Measurements from ENCODE around the gene C9orf153.

The C9orf153 gene

DNA sequence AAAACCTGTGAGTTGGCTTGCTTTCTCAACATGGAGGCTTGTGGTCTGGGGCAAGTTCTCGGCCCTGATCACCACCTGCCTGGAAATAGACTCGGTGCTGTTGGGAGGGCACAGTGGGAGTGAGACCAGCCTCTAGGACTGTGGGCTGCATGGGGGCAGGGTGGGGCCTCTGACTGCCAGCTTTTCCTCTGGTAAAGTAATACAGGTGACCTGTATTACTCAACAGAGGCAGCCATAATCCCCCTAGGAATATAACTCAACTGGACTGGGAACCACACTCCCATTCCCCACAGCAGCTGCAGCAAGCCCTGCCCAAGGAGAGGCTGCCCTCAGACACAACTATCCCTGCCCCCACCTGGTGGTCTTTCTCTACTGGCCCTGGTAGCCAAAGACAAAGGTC, 72.8 kb downstream of the C9orf153 start:
- no peak for DNase-seq

DNA sequence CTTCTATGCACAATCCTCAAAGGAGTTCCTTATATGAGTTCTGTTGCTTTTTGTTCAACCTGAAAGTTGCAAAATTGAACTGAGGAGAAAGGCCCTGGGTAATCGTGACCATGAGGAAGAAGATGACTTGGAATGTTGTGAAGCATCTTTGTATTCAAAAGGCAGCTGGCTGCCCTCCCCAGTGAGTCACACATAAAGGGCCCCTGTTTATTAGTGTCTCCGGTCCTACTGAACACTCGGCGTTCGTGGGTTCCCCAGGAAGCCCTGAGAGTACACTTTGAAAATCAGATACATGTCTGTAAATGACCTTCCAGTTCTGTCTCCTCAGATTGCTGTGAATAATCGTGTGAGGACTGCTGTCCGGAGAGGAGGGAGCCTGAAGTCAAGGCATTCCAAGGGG, 73.6 kb downstream of the C9orf153 start:
- DNase-seq: no peak

- DNase-seq: no peak
Observed at GRCh38 chr9:86184138-86184524, 75.3 kb downstream of the C9orf153 start.

GRCh38 chr9:86183229-86184137, 76.0 kb downstream of the C9orf153 start:
- no peak for DNase-seq

- no peak for DNase-seq
Observed at GRCh38 chr9:86181379-86182315, 77.8 kb downstream of the C9orf153 start.

- DNase-seq: no peak
Observed at GRCh38 chr9:86178503-86178902, 81.0 kb downstream of the C9orf153 start.

DNA sequence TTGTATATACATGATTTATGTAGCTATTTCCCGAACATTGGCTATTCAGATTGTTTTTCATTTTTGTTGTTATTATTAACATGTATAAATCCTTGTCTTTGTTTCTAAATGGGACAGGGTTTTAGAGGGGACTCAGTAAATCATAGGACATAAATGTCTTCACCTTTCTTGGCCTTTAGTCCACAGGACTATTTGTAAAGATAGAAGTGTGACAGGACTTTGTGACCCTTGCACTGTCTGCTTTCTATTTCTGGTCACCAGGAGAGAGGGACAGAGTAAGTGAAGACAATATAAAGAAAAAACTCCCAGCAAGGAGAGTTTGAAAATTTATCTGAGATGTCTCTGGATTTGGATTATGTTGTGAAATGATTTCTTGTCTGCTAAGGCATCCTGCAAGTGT, 81.5 kb downstream of the C9orf153 start:
- no peak for DNase-seq

- no peak for DNase-seq
Observed at GRCh38 chr9:86176468-86176867, 83.0 kb downstream of the C9orf153 start.

DNA sequence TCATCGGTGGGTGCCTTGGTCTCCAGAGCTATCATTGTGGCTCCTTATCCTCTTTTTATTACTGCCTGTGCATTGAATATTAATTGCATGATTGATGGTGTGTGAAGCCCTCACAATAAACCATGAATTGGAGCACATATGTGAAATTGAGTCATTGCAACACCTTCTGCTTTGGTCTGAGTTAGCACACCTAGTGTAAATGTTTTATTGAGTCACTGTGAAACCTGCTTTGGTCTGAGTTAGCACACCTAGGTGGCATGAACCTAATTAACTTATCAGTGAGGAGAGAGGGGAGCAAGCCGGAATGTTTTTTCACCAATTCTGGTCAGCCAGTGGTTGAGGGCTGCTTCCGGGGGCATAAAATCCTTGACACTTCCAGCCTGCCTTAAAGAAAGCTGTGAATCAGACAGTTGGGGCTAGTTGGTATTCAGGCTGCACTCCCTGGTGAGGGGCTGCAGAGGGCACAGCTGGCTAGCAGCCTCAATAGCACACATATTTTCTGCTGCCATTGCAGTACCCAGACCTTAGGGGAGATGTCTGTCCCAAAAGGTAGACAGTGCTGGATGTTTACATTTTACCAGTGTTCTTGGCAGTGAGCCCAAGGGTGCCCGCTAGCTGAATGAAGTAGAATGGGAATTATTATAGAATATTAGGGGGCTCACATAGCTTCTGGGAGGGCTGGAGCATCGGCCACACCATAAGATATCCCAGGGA, 83.6 kb downstream of the C9orf153 start:
- DNase-seq: no peak

DNA sequence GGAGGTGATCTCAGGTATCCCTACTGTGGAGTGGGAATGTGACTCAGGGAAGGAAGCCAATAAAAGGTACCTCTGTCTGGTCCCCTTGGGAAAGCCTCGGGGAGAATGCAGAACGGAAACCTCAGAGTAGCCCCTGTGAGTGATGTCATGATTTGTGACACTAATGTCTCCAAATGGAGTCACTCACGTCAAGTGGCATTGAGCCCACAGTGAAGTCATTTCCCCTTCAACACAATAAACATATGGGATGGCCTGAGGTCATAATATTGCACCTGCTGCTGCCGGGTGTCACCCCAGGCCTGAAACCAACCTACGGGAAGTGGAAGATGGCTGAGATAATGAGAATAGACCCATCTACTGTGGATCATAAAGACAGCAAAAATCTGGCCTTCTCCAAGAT, 84.2 kb downstream of the C9orf153 start:
- DNase-seq: no peak
